Bone marrow (tissue), 2 donors: ENCODE measurements around the gene PXMP4.

Source experiments
- DNase-seq, 2 donors: peaks; one replicate each; lab custom pipeline; 2025; lab: John Stamatoyannopoulos, UW

The PXMP4 gene

DNA sequence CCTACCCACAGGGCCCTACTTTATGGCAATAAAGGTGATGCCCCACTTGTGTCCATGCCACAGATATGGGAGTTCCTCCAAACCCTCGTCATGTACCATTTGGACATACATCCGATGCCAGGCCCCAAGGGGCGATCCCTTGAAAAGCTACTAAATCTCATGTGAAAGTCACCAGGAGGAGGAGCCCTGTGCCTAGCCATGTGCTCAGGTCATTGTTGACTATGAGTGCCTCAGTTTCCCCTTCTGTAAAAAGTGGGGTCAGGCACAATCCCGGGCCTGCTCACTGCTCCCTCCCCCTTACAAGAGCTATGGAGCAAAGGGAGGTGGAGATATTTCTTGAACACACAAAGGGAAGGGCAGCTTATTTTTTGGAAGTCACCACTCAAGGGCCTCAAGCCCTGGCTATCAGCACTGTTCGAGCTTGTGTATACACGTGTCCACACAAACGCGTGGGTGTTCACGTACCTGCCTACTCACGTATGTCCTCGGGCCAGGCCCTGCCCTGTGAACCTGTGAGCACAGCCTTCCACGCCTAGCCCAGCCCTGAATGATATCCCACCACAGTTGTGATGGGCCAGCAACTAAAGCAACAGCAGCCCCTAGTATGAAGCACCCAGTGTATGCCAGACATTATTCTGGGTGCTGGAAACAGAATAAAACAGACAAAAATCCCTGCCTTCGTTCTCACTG lies 51.5 kb downstream of the PXMP4 start:
- no peak for DNase-seq

DNA sequence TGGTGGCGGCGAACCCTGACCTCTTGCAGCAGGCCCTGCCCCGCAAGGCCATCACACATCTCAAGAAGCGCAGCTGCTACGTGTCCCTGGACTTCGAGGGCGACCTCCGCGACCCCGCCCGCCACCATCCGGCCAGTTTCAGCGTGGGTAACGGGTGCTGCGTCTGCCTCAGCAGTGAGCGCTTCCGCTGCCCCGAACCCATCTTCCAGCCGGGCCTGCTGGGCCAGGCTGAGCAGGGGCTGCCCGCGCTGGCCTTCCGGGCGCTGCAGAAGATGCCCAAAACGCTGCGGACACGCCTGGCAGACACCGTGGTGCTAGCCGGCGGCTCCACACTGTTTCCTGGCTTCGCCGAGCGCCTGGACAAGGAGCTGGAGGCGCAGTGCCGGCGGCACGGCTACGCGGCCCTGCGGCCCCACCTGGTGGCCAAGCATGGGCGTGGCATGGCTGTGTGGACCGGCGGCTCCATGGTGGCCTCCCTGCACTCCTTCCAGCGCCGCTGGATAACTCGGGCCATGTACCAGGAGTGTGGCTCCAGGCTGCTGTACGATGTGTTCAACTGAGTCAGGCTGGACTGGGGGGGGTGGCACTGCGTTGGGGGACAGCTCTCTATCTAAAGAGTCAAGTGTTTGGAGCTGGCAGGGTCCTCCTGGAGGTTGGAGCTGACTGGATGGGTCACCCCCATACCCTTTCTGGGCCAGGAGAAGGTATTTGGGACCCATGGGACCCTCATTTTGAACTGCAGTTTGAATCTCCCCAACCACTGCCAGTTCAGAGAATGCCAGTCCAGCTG lies 52.2 kb downstream of the PXMP4 start:
- DNase-seq: peak in 1 of 2 donors; percentile 56

DNA sequence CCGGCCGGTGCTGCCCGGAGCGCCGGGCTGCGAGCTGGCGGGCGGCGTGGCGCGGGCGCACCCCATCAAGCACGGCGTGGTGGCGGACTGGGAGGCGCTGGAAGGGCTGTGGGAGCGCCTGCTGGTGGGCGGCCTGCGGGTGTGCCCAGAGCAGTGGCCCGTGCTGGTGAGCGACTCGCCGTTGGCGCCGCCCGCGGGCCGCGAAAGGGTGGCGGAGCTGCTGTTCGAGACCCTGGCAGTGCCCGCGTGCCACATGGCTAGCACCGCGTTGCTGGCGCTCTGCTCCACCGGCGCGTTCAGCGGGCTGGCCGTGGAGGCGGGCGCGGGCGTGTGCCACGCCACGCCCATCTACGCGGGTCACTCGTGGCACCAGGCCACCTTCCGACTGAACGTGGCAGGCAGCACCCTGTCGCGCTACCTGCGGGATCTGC lies 52.9 kb downstream of the PXMP4 start:
- peak in 1 of 2 donors; percentile 42 for DNase-seq

DNA sequence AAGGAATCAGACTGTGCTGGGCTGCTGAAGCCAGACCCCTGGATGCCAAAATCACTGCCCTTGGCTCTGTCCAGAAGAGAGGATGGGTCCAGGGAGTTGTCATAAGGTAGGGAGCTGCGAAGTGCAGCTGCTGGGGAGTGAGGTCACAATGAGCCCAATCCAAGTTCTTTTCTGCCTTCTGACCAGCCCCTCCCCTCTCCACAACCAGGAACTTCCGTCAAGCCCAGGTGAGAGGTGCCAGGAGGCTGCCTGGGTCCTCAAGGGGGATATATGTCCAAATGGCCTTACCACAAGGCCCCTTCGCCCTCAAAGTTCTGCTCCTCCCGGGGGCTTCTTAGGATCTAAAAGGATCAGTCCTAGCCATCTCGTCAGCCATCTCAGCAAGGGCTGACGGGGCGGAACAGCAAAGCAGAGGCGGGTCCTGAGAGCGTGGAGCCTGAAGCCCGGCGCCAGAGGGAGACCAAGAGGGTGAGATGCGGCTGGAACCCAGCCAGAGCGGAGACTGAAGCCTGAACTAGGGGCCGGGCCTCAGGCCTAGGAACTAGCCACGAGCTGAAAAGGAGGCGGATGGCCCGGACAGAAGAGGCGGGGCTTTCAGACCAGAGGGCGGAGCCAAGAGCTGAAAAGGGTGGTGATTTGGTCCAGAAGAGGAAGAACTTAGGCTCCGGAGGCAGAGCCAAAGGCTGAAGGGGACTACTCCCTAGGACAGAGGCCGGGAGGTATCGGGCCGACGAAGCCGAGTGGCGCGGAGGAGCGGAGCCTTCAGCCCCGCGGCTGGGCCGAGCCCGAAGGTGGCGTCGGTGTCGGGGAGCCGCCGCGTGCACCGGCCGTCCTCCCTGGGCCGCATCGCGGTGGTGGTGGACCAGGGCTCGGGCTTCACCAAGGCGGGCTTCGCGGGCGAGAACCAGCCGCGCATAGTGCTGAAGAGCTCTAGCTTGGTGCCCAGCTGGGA lies 53.5 kb downstream of the PXMP4 start, which contains the start of gene ACTL10:
Gene ACTL10, plus strand, starts transcription at position 651 of the 952 bp plus-strand sequence. CDS start 555 bp downstream, outside the sequence.
- DNase-seq: peak; percentile 80 to 93

DNA sequence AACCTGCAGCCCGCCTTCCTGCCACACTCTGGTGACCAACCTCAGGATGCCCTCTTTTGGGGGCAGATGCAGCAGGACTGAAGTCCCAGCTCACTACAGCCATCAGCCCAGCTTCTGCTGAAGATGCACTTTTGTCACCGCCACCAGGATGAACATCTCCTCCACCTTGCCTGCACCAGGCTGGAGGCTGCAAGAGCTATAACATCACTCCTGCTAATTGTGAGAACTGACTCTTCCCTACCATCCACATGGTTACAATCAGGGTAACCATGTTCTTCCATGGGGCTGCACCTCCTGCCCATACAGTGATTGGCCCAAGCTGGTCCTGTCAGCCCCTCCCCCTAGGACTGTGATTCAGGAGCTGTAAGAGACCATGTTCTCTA lies 55.4 kb downstream of the PXMP4 start:
- no peak for DNase-seq

DNA sequence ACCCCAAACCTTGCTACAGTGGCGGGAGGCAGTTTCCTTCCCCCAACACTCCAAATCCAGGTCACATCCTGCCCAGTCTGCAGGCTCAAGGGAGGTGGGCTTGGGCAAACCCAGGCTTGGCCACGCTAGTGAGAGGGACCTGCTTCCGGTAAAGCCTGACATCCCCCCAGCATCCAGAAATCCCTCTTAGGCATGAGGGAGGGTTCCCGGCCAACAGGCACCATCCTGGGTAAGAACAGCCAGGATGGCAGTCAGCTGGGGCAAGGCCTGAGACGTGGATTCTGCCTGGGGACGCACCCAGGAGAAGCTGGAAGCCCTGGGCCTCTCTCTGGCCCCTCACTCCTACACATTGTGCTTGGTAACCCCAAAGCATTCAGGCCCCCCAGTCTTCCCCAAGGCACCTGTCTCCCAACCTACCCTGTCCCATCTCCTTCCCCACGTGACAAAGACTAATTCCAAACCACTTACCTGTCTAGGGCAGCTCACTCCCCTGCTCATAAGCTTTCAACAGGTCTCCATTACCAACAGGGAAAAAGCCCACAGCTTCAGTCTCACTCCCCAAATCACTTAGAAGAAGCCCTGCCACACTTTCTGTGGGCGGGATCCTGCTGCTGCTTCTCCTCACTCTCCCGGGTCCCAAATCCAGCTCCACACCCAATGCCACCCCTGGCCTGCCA lies 55.9 kb downstream of the PXMP4 start:
- DNase-seq: no peak

DNA sequence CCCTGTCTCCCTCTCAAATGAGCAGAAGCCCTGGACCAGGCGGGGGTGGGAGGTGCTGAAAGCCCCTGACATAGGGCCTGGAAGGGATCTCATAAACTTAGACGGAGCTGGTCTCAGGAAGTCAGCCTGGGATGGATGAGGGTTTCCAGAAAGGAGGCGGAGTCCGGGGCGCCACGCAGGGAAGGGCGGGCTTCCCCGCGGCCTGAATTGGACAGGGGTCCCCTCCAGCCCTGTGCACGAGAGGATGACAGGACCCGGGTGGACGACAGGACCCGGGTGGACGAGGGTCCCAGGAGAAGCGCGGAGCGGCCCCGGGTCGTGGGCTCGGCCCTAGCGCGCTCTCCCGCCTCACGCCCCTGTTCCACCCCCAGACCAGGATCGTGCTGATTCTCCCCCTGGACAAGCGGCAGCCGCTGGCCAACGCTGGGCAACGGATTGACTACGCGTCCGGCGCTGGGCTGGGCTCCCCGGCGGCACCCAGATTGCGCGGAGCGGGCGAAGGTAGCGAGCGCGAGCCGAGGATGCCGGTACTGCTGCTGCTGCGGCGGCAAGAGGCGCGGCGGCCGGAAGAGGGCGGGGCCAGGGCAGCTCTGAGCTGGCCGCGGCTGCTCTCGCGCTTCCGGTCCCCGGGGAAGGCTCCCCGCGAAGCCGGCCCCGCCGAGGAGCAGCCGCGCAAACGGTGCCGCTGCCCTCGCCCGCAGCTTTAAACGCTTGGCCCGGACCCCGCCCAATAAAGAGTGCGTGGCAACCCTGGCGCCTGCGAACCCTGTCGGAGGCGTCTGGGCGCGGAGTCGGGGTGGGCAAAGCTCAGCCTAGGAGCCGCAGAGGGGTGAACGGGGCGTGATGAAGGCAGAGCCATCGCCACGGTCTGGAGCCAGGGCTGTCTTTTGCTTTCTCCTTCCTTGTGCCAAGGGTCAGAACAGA lies 56.7 kb downstream of the PXMP4 start:
- peak; percentile 42 to 59 for DNase-seq

DNA sequence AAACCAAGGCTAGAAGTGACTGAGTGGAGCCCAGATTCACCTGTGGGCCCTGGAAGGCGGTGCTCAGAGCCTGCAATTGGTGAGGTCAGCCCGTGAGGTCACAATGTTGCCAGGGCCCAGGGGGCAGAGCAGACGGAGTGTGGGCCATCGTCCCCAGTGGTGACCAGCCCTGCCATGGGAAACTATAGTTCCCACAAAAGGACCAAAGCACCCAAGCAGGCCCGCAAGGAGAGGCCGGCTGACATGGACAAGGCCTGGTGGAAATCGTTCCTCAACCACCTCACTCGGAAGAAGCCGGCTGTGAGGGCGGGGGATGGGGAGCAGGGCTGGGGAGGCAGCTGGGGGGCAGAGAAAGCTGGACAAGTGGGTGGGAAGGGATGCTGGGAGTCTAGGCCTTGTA lies 57.9 kb downstream of the PXMP4 start, which contains the start of gene C20orf144:
Gene C20orf144, plus strand, starts transcription at position 156 of the 400 bp plus-strand sequence. Its CDS starts 19 bp downstream, at position 175.
- DNase-seq: no peak

DNA sequence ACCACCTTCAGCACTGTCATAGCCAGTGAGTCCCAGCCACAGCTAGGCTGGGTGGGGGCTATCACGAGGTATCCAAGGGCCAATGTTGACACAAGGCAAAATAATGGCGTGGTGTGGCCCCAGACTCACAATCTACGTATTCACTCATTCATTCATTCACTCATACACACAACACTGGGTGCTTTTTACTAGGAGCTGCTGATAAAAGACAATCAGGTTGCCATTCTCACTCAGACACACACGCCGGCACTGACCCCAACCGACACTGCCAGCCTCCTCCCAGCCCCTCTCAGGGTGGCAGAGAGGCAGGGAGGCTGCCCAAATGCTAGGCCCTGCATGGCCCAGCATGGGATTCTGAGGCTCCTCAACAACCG lies 59.4 kb downstream of the PXMP4 start:
- DNase-seq: no peak

DNA sequence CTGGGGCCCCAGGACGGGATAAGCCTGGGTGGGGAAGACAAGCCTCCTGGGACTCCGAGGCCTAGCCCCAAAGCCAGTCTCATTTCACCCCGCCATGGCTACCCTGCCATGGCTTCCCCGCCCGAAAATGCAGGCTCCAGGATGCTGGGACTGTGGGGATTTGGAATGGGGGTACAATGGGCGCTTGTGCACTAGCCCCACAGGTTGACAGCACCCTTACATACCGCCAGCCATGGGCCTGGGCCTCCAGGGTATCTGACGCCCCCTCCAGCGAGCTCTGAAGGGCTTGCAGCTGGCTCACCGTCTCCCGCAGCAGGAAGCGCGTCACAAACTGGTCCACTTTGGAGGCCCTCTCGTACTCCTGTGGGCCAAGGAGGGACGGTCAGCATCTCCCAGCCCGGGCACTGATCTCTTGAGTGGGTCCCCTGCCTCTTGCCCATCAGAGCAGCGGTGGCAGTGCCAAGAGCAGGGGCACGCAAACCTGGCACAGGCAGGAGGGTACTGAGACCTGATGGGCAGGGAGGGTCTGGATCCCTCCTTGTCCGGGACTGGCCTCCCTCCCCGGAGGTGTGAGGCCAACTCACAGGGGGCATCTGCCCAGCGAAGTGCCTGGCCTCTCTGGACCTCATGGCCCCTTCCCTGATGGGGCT lies 60.0 kb downstream of the PXMP4 start:
- no peak for DNase-seq

DNA sequence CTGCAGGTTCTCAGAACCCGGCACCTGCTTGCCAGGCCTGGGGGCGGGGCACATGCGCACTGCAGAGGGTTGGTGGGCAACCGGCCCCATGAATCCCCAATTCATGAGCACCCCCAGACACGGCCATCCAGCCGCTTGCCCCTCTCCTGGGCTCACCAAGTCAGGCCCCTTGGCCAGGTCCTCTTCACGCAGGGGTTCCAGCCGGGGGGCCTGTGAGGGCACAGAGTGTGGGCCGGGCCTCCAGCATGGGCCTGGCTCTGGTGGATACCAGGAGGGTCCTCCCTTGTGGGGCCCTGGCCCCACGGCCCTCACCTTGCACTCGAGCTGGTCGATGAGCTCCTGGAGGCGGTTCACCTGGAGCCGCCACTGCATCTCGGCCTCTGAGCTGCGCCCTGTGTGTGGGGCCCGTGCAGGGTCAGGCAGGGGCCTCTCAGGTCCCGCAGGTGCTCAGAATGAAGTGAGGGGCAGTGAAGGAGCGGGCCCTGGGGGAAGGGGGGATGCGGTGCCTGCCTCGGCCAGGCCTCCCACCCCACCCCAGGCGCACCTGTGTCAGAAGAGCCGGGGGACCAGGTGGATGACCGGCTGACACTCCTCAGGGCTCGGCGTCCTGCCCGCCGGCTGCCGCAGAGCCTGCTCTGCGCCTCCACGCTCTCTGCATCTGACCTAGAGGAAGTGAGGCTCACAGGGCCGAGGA lies 60.6 kb downstream of the PXMP4 start:
- no peak for DNase-seq

DNA sequence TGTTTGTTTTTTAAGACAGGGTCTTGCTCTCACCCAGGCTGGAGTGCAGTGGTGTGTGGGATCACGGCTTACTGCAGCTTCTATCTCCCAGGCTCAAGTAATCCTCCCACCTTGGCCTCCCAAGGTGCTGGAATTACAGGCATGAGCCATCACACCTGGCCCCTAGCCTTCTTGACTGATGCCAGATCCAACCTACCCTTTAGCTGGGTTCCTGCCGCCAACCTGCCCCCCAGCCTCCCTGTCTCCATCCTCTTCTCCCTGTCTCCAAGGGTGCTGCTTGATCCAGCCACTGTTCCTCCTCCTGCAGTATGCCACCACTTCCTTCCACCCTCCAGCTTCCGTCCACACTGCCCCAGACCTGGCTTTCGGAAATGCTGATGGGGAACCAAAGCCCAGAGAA lies 61.2 kb downstream of the PXMP4 start:
- no peak for DNase-seq

DNA sequence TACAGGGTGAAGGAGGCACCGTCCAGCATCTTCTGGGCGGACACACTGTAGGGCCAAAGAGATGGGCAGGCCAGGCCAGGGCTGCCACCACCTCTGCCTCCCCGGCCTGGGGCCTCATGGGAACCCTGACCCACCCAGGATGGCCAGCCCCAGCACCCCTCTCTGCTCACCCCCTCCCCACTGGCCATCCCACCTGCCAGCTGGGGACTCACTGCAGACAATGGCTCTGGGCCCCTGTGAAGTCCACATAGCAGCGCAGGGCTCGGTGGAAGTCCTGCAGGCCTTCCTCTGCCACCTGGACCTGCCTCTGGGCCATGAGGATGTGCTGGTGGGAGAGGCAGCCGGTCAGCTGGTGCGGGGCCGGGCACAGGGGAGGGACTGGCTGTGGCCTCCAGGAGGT lies 61.6 kb downstream of the PXMP4 start:
- DNase-seq: no peak

DNA sequence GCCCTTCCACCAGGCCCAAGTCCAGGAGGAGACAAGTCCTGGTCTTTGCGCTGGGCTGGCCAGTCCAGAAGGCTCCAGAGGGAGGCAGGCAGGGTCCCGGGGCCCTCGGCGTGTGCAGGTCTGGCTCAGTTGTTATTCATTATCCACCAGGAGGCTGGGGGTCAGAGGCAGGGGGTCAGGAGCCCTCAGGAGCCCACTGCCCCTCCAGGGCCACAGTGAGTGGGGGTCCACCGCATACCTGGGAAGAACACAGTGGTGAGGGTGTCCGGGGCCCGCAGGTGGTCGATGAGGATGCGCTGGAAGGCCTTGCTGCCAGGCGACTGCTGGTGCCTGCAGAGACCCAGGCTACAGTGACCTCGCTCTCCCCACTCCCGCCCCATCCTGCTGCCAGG lies 62.4 kb downstream of the PXMP4 start:
- DNase-seq: no peak

DNA sequence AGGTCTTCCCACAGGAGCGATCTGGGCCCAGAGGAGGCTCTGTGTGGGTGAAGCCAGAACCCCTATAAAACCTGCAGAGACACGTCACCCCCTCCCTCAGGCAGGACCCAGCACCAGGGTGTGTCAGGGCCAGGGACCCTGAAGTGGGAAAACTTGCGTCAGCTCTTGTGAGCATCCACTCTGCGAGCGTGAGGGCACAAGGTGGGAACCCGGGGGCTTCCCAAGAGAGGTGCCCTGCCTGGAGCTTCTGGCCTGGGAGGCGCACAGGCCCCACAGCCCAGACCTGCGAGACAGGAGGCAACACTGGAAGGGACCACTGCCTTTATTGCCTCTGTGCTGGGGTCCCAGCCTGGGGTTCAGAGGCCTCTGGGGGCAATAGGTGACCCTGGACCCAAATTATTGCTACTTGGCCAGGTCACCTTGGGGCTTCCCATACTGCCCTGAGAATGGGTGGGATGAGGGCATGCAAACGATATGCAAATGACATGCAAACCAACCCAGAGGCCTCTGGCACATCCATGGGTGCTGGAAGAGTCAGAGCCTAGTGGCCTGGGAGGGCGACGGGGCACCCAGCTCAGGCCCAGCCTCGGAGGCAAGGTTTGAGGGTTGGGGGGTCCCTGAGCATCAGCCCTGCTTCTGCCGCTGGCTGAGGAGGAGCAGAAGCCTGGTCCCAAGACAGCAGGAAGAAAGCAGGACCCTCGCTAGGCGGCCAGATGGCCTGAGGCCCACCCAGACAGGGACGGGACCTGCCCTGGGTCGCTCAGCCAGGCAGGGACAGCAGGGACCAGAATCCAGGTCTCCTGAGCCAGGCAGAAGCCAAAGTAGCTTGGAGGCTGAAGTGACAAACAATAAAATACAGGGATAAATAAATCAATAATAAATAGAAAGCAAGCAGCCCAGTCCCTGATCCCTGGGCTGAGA lies 63.1 kb downstream of the PXMP4 start:
- no peak for DNase-seq

DNA sequence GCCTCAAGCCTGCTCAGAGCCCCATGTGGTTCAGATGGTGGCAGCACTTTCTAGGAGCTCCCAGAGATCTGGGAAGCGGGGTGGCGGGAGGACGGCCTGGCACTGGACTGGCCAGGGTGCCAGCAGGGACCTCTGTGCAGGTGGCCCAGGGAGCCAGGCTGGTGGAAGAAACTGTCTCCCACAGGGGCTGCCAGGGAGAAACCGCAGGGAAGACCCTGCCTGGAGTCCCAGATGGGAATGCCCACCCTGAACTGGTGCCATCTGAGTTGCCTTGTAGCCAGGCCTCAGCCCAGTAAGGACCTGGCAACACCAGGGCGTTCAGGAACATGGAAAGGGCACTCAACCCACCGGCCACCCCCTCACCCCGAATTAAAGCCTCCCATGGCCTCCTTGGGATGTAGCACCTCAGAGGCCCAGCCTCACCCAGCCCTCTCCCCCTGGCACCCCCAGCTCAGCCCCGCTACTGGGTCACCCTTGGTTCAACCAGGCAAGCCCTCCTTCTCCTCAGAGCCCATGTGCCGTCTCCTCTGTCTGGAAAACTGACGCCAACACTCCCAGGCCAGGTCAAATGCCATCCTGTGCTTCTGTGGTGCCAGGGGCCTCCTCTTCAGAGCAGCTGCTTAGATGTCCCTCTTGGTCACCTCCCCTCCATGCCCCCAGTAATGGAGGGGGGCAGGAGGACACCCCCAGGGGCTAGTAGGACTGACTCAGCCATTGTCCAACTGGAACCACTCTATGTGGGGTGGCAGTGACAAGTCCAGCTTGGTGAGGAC lies 63.9 kb downstream of the PXMP4 start:
- DNase-seq: no peak

DNA sequence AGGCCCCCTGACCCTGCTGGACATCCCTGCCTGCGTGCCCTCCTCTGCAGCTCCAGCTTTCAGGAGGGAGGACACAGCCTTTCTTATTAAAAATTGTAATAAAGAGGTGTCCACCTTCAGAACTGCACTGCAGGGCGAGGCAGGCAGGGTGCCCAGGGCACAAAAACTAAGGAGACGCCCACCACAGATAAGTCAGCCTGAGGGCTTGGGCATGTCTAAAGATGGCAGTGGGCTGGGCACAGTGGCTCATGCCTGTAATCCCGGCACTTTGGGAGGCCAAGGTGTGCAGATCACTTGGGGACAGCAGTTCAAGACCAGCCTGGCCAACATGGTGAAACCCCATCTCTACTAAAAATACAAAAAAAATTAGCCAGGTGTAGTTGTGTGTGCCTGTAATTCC lies 64.9 kb downstream of the PXMP4 start:
- no peak for DNase-seq
